HG03045 (cell line): ENCODE results near the gene IKZF3.
"Not testable (repeated sequence)": the region's sequence is repeated elsewhere in the genome, so short reads cannot be mapped to it uniquely, and the experiment has no call there.

Source experiments
- ATAC-seq: cut with Tn5 transposase; IDR thresholded peaks from one replicate; pipeline ENCODE4 v1.9.1; 2021; ENCODE audit warnings: mild to moderate bottlenecking, moderate library complexity; ENCODE audit not compliant: unreplicated experiment

The IKZF3 gene

DNA sequence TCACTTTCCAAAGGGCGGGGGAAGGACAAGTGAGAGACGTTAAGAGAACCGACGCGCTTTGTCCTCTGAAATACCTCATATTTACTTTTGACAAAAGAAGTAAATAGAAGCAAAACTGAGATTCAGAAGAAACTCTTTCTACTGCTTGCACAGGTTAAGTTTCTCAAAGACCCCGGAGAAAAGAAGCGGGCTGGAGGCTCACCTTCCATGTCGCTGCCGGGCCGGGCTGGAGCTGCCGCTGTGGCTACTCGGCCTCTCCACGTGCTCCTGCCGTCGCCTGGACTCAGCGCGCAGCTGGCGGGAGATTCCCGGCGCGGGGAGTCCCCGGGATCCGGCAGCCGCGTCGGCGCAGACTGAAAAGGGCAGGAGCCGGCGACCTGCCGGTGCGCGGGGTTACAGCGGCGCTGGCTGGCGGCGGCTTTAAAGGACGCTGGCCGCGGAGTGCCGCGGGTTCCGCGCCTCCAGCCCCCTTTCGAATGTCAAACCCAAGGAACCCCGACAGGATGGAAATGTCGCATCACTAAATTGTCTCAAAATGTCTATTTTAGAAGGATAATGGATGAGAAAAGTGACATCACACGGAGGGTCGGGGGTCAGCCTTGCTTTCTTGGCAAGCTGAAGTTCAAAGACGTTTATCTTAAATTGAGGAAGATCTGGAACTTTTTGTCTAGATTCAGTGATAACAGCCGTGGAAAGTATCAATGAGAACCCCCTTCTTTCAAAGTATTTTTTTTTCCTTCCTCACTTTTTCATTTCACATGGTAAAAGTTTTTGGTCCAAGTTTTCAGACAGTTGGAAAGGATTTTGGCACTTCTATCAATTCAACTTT lies at the start of gene IKZF3:
Gene IKZF3, minus strand, starts transcription at position 395 of the 829 bp plus-strand sequence. Its CDS starts 186 bp downstream, at position 209.
- peak; percentile 46 for ATAC-seq

DNA sequence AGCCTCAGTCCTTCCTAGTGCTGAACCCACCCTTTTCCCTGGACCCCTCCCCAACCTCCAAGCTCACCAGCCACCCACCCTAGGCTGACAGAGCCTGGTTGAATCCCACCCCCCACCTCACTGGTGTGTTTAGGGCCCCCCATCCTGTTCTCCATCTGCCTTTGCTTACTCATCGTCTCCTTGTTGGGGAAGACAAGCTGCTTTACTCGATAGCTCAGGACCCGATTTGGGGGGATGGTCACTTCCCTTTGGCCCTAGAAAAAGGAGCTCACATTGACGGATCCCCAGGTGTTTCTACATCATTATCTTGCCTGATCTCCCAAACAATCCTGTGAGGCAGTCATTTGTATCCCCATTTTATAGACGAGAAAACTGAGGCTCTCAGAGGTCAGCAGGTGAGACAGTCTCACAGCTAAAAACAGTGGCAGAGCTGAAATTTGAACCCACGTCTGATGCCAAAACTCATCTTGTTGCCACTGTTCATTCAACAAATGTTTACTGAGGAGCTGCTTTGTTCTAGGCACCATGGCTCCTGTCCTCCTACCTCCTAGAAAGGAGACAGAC lies 44.8 kb upstream of the IKZF3 start:
- no peak for ATAC-seq

DNA sequence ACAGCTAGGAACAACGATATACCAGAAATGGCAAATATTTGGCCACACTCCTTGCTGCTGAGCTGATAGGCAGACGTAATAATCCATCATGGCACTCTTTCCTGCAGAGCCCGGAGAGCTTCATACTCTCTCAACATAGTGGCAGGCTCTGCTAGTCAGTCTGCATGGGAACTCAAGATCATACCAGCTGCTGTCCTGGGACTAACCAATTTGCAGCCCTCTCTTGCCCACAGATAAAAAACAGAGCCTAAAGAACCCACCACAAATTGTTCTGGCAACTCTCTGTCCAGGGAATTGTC lies 40.8 kb upstream of the IKZF3 start:
- no peak for ATAC-seq

GRCh38 chr17:39903158-39903884 lies 39.2 kb upstream of the IKZF3 start:
- no peak for ATAC-seq

DNA sequence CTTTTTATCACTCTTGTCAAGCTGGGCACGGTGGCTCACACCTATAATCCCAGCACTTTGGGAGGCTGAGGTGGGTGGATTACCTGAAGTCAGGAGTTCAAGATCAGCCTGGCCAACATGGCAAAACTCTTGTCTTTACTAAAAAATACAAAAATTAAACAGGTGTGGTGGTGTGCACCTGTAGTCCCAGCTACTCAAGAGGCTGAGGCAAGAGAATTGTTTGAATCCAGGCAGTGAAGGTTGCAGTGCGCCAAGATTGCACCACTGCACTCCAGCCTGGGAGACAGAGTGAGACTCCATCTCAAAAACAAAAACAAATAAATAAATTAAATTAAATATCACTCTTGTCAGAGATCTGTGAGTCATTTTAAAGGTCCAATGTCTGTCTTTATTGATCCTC lies 37.9 kb upstream of the IKZF3 start:
- ATAC-seq = not testable (repeated sequence)

- ATAC-seq = no peak
These were observed 35.1 kb upstream of the IKZF3 start for GRCh38 chr17:39899215-39899614.

- no peak for ATAC-seq
These were observed 34.0 kb upstream of the IKZF3 start for GRCh38 chr17:39898088-39898487.

GRCh38 chr17:39894681-39895376 lies 30.7 kb upstream of the IKZF3 start:
- no peak for ATAC-seq

- no peak for ATAC-seq
These were observed 25.1 kb upstream of the IKZF3 start for GRCh38 chr17:39889200-39889599.

DNA sequence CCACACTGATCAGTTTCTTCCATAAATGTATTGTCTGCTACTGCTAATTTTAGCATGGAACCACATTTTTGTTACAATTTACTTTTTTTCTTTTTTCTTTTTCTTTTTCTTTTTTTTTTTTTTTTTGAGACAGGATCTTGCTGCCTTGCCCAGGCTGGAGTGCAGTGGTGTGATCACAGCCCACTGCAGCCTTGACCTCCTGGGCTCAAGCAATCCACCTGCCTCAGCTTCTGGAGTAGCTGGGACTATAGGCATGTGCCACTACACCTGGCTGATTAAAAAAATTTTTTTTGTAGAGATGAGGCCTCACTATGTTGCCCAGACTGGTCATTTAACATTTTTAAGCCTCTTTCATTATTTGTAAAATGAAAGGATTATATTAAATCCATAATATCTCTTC lies 23.0 kb upstream of the IKZF3 start:
- ATAC-seq = no peak

GRCh38 chr17:39886102-39886501 lies 22.0 kb upstream of the IKZF3 start:
- not testable (repeated sequence) for ATAC-seq

- ATAC-seq = no peak
These were observed 8.6 kb upstream of the IKZF3 start for GRCh38 chr17:39872751-39873150.

- ATAC-seq = no peak
These were observed 7.7 kb upstream of the IKZF3 start for GRCh38 chr17:39871801-39872200.

DNA sequence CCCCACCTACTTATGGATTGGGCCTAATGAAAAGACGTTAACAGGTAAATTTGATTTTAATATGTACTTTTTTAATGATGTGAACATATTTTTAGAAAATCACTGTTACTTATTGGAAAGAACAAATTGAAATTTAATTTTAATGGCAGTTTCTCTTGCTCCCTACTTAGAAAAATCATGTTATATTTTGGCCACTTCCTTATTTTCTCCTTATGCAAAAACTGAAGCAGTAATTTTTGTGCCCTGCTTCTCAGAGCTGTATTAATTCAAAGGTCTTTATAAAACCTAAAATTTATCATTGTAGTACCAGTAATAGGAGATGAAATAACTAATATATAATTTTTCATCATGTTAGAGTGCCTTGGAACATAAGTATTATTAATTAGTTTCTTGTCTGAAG lies 6.7 kb upstream of the IKZF3 start:
- no peak for ATAC-seq

DNA sequence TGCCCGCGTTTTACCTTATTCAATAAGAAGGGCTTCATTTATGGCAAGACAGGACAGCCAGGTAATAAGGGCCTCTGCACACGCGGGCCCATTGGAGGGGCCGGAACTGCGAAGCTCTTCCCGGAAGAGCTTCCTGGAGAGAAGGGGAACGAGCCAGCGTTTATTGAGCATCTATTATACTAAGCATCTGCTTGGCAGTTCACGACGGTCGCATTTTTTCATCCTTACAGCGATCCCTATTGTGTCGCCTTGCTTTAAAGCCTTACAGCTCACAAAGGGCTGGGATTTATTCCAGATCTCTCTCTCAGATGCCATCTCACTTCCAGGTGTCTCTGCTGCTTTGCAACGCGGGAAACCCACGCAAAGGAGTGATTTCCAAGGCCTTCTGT lies 4.4 kb upstream of the IKZF3 start:
- ATAC-seq = no peak

- no peak for ATAC-seq
These were observed 3.9 kb upstream of the IKZF3 start, which contains the start of gene ZPBP2 for GRCh38 chr17:39867880-39868553. Gene ZPBP2 (plus strand): TSS chr17:39868202. CDS start chr17:39868355, 153 bp downstream.

DNA sequence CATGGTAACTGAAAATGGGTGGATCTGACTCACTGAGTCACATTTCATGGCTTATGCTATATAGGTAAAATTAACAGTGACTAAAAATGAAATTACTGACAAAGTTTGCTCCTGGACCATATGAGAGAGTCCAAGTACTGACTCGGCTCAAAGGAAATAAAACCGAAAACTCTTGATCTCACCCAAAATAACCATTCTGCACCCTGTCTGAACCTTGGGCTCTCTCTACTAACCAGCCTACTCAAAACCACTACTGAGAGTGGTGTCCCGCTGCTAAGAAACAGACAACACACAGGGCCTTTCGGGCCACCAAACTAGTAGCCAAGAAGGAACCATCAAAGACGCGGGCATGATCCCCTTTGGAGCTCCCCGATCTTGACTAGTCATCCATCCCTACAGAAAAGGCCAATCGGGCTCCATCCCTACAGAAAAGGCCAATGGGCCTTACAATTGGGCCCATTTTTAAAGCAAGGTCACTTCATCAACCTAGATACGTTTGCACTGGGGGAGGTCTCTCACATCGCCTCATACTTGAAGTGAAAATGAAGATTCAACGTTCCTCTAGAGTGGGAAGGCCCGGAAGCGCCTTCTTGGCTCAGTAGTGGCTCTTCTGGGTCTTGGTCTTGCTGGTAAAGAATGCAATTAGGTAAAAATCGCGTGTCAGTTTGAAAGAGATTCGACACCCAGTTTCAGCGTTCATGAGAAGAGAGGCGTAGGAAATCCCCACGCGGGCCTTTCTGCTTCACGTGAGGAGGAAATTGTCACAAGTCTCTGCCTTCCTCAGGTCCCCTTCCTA lies 3.2 kb upstream of the IKZF3 start:
- ATAC-seq = peak; percentile 43

DNA sequence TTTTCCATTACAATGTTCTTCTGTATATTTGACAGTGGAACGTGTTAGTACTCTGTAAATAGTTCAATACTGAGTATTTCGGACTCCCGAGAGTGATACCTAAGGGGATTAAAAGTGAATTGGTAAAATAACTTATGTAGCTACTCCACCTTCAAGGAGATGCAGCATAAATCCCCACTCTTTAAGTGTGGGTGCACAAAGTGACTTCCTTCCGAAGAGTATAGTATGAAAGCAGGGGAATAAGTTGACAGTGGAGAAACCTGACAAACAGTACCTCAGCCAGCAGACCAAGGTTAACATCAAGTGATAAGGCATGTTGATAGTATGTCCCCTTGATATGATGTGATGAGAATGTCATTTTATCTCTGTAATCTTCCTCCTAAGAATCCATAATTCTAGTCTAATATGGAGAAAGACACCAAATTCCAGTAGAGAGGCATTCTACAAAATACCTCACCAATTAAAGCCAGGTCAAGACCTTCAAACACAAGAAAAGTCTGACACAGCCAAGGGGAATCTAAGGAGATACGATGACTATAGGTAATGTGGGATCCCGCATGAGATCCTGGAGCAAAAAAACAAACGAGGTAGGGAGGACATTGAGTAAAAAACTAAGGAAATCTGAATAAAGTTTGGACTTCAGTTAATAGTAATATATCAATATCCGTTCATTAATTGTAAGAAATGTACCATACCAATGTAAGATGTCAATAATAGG lies 2.1 kb upstream of the IKZF3 start:
- ATAC-seq = no peak

DNA sequence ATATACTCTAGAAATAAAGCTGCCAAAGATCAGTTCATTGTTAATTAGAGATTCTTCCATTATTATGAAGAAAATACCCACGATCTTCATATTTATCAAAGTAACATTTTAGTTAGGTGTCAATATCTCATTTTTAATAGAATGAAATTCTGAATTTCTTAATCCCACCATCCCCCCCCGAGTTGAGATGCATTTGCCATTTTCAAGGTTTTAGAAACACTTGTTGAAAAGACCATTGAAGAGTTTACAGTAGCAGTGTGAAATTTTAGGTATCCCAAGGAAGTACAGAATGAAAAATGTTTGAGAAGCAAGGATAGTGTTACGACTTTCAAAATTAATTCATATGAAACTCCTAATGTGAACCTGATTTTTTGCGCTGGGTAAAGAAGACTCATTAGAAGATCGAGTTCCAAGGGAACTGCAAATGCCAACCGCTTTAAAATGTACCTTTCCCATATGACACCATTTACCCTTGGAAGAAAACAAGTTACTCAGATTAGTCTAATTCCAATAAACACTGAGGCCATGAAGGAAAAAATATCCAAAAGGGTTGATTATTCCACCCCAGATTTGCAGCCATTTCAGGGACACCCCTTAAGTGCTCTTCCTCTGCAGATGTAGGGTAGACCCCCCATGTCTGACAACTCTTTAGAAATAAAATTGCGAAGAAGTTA lies 731 bp downstream of the IKZF3 start:
- no peak for ATAC-seq
